Fibroblast of lung (primary cell): Measurements from ENCODE around the gene CBL. TPM values are rescaled to one million over a fixed set of nuclear protein-coding genes. Genes with fewer than 3 reads are reported as not detected.
A peak's percentile ranks its signal among the peaks of the same experiment; 100 is the strongest.

Experiments
- DNase-seq, 2 donors: peaks; one replicate each; pipeline versions ENCODE4 v3.0.0 to v3.0.0-alpha.2; 2010; ENCODE audit warnings: low read depth in 2 of 2
- H2AFZ ChIP-seq: 2 replicates; pipeline ENCODE4 v1.5.1; 2012; ENCODE audit warnings: low read length, control low read depth, inconsistent platforms
- H3K27ac ChIP-seq: 2 replicates; pipeline ENCODE4 v1.5.1; 2011; ENCODE audit warnings: low read length, control low read depth; ENCODE audit not compliant: insufficient read depth
- H3K27me3 ChIP-seq: 2 replicates; pipeline ENCODE4 v1.5.1; 2011; ENCODE audit warnings: mild to moderate bottlenecking, low read length; ENCODE audit not compliant: control insufficient read depth, insufficient read depth
- H3K36me3 ChIP-seq: 2 replicates; pipeline ENCODE4 v1.5.1; 2011; ENCODE audit warnings: low read length; ENCODE audit not compliant: control insufficient read depth, insufficient read depth
- H3K4me1 ChIP-seq: 2 replicates; pipeline ENCODE4 v1.5.1; 2011; ENCODE audit warnings: low read length; ENCODE audit not compliant: control insufficient read depth, insufficient read depth; ENCODE audit errors: extremely low read depth
- H3K4me2 ChIP-seq: 2 replicates; pipeline ENCODE4 v1.5.1; 2011; ENCODE audit warnings: low read length, control low read depth; ENCODE audit not compliant: insufficient read depth; ENCODE audit errors: extremely low read depth
- H3K4me3 ChIP-seq, 4 experiments: fragments of 200-600 bp in 1 of 4; sonication (generic) in 1 of 4; replicated peaks in 1 of 4; 2 replicates each; pipeline ENCODE4 v1.5.1; 2011 to 2016; ENCODE audit warnings: low read length in 4 of 4, low read depth in 3 of 4, mild to moderate bottlenecking in 3 of 4, control low read depth in 2 of 4, inconsistent platforms in 1 of 4, mixed read lengths in 1 of 4; ENCODE audit not compliant: insufficient read depth in 1 of 4; ENCODE audit errors: control extremely low read depth in 1 of 4
- H3K79me2 ChIP-seq: 2 replicates; pipeline ENCODE4 v1.5.1; 2012; ENCODE audit warnings: mild to moderate bottlenecking, low read length, inconsistent platforms; ENCODE audit not compliant: control insufficient read depth, insufficient read depth
- H3K9ac ChIP-seq: 2 replicates; pipeline ENCODE4 v1.5.1; 2011; ENCODE audit warnings: mild to moderate bottlenecking, low read length, control low read depth; ENCODE audit not compliant: insufficient read depth
- H3K9me3 ChIP-seq: 2 replicates; pipeline ENCODE4 v1.5.1; 2012; ENCODE audit warnings: low read depth, low read length; ENCODE audit not compliant: control insufficient read depth, insufficient read depth
- H4K20me1 ChIP-seq: 2 replicates; pipeline ENCODE4 v1.5.1; 2011; ENCODE audit warnings: low read length; ENCODE audit not compliant: control insufficient read depth, insufficient read depth; ENCODE audit errors: extremely low read depth
- CTCF ChIP-seq, 2 donors: IDR thresholded peaks in 1 of 2; conservative IDR thresholded peaks in 1 of 2; 1 replicate in 1 of 2; 2 replicates in 1 of 2; pipeline ENCODE4 v1.5.1; 2011 to 2012; ENCODE audit warnings: low read length in 2 of 2, control low read depth in 1 of 2, inconsistent platforms in 1 of 2, low read depth in 1 of 2, mild to moderate bottlenecking in 1 of 2
- EZH2 ChIP-seq: IDR thresholded peaks from 2 replicates; pipeline ENCODE4 v1.5.1; 2012; ENCODE audit warnings: low read length, control low read depth, mild to moderate bottlenecking; ENCODE audit errors: missing control alignments
- polyA plus RNA-seq, 2 donors: library from polyadenylated mRNA; depleted of rRNA in 1 of 2; stranded (reverse) in 1 of 2; unstranded in 1 of 2; fragments of >200 nt; gene quantifications; 2 replicates each; pipeline ENCODE4 v1.2.1, GENCODE V29; 2011 to 2012; ENCODE audit warnings: missing spikeins in 1 of 2
- total RNA-seq: library from RNA; depleted of rRNA; stranded (reverse); fragments of >200 nt; gene quantifications from 2 replicates; pipeline ENCODE4 v1.2.1, GENCODE V29; 2014

Gene CBL
- total and polyA plus RNA-seq, 2 donors (not counting 1 experiment from before 2014, with no cell fraction given) = 11.1 to 12.4 TPM

- Histone ChIP-seq H3K9me3 (no peaks in the 10 kb centered on the region), H2AFZ (no peak overlapping the region), H3K9ac (no peak overlapping the region), H3K36me3 (no peaks in the 10 kb centered on the region), H4K20me1 (no peaks in the 10 kb centered on the region), H3K79me2 (no peaks in the 10 kb centered on the region), H3K4me1 (peaks cover 2% of the 10 kb centered on the region), H3K4me3 (no peak overlapping the region), H3K4me2 (no peak overlapping the region), H3K27ac (no peak overlapping the region), H3K27me3 (peaks cover 2% of the 10 kb centered on the region)
- TF ChIP-seq EZH2 (no peak), CTCF (conservative IDR thresholded peaks at IDR 0.05 in 1 of 2, IDR thresholded peaks at IDR 0.05 in 1 of 2; ENCODE audit: low read depth in 1 of 2, low read length in 2 of 2) (no peak)
- no peak for DNase-seq
Observed at GRCh38 chr11:119355091-119355843, 149.1 kb downstream of the CBL start.

- peak; percentile 64 to 75 for DNase-seq
- no peaks in the 10 kb centered on the region for H4K20me1 ChIP-seq
- no peaks in the 10 kb centered on the region for H3K9me3 ChIP-seq
- H3K4me2 ChIP-seq = peak overlapping the region; percentile 100
- H3K4me1 ChIP-seq = peaks cover 5% of the 10 kb centered on the region
- H2AFZ ChIP-seq = peak overlapping the region; percentile 97
- no peaks in the 10 kb centered on the region for H3K36me3 ChIP-seq
- TF ChIP-seq EZH2 (no peak), CTCF (conservative IDR thresholded peaks at IDR 0.05 in 1 of 2, IDR thresholded peaks at IDR 0.05 in 1 of 2; ENCODE audit: low read depth in 1 of 2, low read length in 2 of 2) (peak; percentile 67 to 82)
- no peaks in the 10 kb centered on the region for H3K79me2 ChIP-seq
- peak overlapping the region; percentile 61 to 79 (median 66) for H3K4me3 ChIP-seq
- H3K9ac ChIP-seq = peak overlapping the region; percentile 53
- peak overlapping the region; percentile 63 for H3K27ac ChIP-seq
- H3K27me3 ChIP-seq = no peaks in the 10 kb centered on the region
Observed at GRCh38 chr11:119356349-119357031, 150.4 kb downstream of the CBL start.

GRCh38 chr11:119357074-119357473, 150.9 kb downstream of the CBL start:
- Histone ChIP-seq H3K4me1 (peaks cover 10% of the 10 kb centered on the region), H3K27ac (no peak overlapping the region), H3K9me3 (no peaks in the 10 kb centered on the region), H4K20me1 (no peaks in the 10 kb centered on the region), H3K4me3 (peak overlapping the region in 1 of 4 experiments; percentile 66), H3K36me3 (no peaks in the 10 kb centered on the region), H2AFZ (no peak overlapping the region), H3K4me2 (peak overlapping the region; percentile 100), H3K79me2 (no peaks in the 10 kb centered on the region), H3K27me3 (no peaks in the 10 kb centered on the region), H3K9ac (no peak overlapping the region)
- TF ChIP-seq CTCF (conservative IDR thresholded peaks at IDR 0.05 in 1 of 2, IDR thresholded peaks at IDR 0.05 in 1 of 2; ENCODE audit: low read depth in 1 of 2, low read length in 2 of 2) (no peak), EZH2 (no peak)
- DNase-seq = no peak
